Measurements from ENCODE around the gene DPF3. TPM values are rescaled to one million over a fixed set of nuclear protein-coding genes. Genes with fewer than 3 reads are reported as not detected.

DPF3 gene
- total and polyA plus RNA-seq, 7 donors = 2.3 to 25.3 (median 19.4) TPM

- no peaks in the 10 kb centered on the region for H3K36me3 ChIP-seq (ENCODE audit: insufficient read depth in 1 of 2, low read depth in 1 of 2)
- 28 to 32% (median 28%) methylated on average over 4 of the region's 4 CpGs for WGBS, 3 donors
- H3K9me3 ChIP-seq = no peaks in the 10 kb centered on the region
- H3K4me3 ChIP-seq = no peak overlapping the region
- TF ChIP-seq, protein P1, sequence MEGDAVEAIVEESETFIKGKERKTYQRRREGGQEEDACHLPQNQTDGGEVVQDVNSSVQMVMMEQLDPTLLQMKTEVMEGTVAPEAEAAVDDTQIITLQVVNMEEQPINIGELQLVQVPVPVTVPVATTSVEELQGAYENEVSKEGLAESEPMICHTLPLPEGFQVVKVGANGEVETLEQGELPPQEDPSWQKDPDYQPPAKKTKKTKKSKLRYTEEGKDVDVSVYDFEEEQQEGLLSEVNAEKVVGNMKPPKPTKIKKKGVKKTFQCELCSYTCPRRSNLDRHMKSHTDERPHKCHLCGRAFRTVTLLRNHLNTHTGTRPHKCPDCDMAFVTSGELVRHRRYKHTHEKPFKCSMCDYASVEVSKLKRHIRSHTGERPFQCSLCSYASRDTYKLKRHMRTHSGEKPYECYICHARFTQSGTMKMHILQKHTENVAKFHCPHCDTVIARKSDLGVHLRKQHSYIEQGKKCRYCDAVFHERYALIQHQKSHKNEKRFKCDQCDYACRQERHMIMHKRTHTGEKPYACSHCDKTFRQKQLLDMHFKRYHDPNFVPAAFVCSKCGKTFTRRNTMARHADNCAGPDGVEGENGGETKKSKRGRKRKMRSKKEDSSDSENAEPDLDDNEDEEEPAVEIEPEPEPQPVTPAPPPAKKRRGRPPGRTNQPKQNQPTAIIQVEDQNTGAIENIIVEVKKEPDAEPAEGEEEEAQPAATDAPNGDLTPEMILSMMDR (IDR thresholded peaks at IDR 0.05) = no peak
- peaks cover 18% of the 10 kb centered on the region for H3K4me1 ChIP-seq
- ATAC-seq (peak in 2 of 4 donors; percentile 15 to 28), DNase-seq (no peak)
- intact Hi-C loops (cut with DNase I) = no loop called here
- H3K27me3 ChIP-seq (ENCODE audit: insufficient read depth in 3 of 3, low read length in 2 of 3) = no peaks in the 10 kb centered on the region
- H3K27ac ChIP-seq = peak overlapping the region; percentile 30
These were observed 48.2 kb downstream of the DPF3 start for GRCh38 chr14:72845683-72846082.

GRCh38 chr14:72845196-72845595, 48.7 kb downstream of the DPF3 start:
- H3K4me3 ChIP-seq = no peak overlapping the region
- peaks cover 23% of the 10 kb centered on the region for H3K4me1 ChIP-seq
- ATAC-seq = peak in 3 of 4 donors; percentile 26 to 34 (median 28)
- H3K36me3 ChIP-seq (ENCODE audit: insufficient read depth in 1 of 2, low read depth in 1 of 2) = no peaks in the 10 kb centered on the region
- TF ChIP-seq, protein P1 (IDR thresholded peaks at IDR 0.05) = no peak
- intact Hi-C loops (cut with DNase I) = no loop called here
- 58 to 80% (median 60%) methylated on average over 4 of the region's 4 CpGs for WGBS, 3 donors
- H3K9me3 ChIP-seq = no peaks in the 10 kb centered on the region
- H3K27ac ChIP-seq = peak overlapping the region; percentile 30
- no peak for DNase-seq
- H3K27me3 ChIP-seq (ENCODE audit: insufficient read depth in 3 of 3, low read length in 2 of 3) = no peaks in the 10 kb centered on the region

- no peaks in the 10 kb centered on the region for H3K36me3 ChIP-seq (ENCODE audit: insufficient read depth in 1 of 2, low read depth in 1 of 2)
- H3K9me3 ChIP-seq = no peaks in the 10 kb centered on the region
- DNase-seq = no peak
- intact Hi-C loops (cut with DNase I) = no loop called here
- peaks cover 30% of the 10 kb centered on the region for H3K4me1 ChIP-seq
- peak in 2 of 4 donors; percentile 43 to 48 for ATAC-seq
- H3K4me3 ChIP-seq = no peak overlapping the region
- no peak overlapping the region for H3K27ac ChIP-seq
- 77 to 84% (median 77%) methylated on average over 3 of the region's 3 CpGs for WGBS, 3 donors
- TF ChIP-seq, protein P1 (IDR thresholded peaks at IDR 0.05) = no peak
- H3K27me3 ChIP-seq (ENCODE audit: insufficient read depth in 3 of 3, low read length in 2 of 3) = no peaks in the 10 kb centered on the region
These were observed 49.4 kb downstream of the DPF3 start for GRCh38 chr14:72844524-72844923.

GRCh38 chr14:72839753-72840607, 53.9 kb downstream of the DPF3 start:
- intact Hi-C loops (cut with DNase I) = no loop called here
- Histone ChIP-seq H3K36me3 (ENCODE audit: insufficient read depth in 1 of 2, low read depth in 1 of 2) (no peaks in the 10 kb centered on the region), H3K9me3 (no peaks in the 10 kb centered on the region), H3K4me1 (peaks cover 25% of the 10 kb centered on the region), H3K27me3 (ENCODE audit: insufficient read depth in 3 of 3, low read length in 2 of 3) (no peaks in the 10 kb centered on the region), H3K4me3 (no peak overlapping the region), H3K27ac (peak overlapping the region; percentile 14)
- WGBS, 3 donors = 60 to 82% (median 60%) methylated on average over 12 of the region's 12 CpGs
- DNase-seq = no peak
- peak; percentile 27 to 49 (median 40) for ATAC-seq
- TF ChIP-seq, protein P1 (IDR thresholded peaks at IDR 0.05) = no peak
